Amniotic stem cell (primary cell): ENCODE data around the gene NPY4R2.
"Not testable (repeated sequence)": the region's sequence is repeated elsewhere in the genome, so short reads cannot be mapped to it uniquely, and the experiment has no call there.

Source experiments
- DNase-seq: peaks from one replicate; lab custom pipeline; 2025; lab: John Stamatoyannopoulos, UW

The NPY4R2 gene, protein sequence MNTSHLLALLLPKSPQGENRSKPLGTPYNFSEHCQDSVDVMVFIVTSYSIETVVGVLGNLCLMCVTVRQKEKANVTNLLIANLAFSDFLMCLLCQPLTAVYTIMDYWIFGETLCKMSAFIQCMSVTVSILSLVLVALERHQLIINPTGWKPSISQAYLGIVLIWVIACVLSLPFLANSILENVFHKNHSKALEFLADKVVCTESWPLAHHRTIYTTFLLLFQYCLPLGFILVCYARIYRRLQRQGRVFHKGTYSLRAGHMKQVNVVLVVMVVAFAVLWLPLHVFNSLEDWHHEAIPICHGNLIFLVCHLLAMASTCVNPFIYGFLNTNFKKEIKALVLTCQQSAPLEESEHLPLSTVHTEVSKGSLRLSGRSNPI

DNA sequence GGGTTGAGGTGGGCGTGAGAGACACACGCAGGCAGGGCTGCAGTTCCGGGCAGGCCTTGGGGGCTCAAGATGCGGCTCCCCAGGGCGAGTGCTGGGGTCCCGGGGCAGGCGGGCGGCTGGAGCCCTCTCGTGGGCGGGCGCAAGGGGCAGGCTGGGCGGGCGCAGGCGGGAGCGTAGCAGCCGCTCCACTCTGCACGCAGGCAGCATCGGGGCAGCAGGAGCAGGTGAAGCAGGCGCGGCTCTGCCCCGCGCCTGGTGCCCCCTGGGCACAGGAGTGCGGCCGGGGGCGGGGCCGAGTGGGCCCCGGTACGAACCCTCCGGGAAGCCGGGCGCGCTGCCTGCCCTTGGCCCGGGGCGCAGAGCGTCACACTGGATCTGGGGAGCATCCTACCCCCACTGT, at the start of gene NPY4R2:
NPY4R2 (plus strand) TSS at position 188 of the 400 bp plus-strand sequence. CDS start 3,326 bp downstream, outside the sequence.
- not testable (repeated sequence) for DNase-seq

DNA sequence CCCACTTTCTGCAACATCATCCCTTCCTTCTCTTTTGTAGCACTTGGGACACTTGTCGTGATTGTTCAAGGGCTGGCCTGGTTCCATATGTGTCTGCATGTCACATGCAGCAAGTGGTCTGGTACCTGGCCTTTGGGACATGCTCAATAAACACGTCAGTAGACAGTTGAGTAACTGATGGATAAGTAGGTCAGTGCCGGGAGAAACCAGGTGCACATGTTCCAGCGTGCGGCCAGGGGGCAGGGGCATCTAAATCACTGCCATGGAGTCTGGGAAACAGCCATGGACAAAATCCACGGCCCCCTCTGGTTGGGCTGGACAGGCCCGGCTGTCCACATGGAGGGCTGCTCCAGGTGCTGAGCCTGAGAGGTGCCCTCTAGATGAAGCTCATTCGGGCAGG, 47.6 kb upstream of the NPY4R2 start:
- not testable (repeated sequence) for DNase-seq

DNA sequence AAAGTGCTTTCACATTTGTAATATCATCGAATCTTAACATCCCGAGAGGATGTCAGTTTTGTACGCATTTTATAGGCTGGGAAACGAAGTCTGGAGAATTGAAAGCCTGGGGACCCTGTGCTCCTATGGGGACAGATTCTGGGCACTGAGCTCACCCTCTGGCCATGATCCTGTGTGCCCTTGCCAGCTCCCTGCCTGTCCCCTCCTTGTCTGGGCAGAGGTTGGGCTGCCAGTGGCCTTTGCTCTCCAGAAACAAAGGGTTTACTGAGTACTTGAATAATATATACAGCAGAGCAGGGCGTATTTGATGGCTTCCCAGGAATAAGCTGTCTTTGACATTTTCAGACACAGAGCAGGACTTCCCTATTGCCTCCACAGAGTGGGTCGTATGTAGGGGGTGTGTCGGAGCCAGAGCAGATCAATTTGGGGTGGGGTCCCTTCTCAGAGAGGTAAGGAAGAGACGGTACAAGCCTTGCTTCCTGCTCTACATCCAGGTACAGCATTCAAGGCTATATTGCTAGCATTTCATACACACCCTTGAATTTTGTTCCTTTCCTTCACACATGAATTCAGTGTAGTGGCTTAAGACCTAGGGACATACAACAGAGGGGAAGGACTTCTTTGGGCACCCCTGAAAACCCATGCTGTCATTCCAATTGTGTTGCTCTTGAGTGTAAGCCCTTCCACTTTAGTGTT, 46.8 kb upstream of the NPY4R2 start:
- not testable (repeated sequence) for DNase-seq

DNA sequence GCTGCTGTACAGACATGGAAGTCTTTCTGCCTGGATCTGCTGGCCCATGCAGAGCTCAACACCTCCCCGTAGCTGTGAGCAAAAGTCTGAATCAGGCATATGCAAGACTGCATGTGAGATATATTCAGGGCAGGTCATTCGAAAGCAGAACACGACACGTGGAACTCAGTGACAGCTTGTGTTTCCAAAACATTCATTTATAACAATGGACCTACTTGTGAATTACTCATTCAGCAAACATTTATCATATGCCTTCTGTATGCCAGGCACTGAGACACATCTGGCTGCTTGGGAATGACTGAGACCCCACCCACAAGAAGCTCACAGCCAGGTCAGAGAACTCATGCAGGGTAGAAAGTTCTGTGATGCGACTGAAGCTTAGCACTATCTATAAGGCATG, 46.2 kb upstream of the NPY4R2 start:
- not testable (repeated sequence) for DNase-seq

DNA sequence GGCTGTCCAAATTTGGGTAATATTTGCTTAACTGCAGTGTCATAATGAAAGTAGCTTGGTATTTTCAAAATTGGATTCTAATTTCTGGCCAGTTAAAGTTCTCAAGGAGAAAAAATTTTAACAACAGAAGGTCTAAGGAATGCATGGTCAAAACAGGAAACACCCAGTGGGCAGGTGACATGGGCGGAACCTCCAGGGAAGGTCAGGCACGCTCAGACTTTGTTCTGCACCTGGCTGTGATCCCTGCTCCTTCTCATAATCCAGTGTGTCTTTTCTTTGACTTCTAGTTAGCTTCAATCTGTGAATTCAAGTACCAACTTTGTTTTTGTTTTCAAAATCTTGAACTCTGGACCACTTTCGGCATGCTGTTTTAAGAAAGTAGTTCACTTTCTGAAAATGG, 34.2 kb upstream of the NPY4R2 start:
- not testable (repeated sequence) for DNase-seq

DNA sequence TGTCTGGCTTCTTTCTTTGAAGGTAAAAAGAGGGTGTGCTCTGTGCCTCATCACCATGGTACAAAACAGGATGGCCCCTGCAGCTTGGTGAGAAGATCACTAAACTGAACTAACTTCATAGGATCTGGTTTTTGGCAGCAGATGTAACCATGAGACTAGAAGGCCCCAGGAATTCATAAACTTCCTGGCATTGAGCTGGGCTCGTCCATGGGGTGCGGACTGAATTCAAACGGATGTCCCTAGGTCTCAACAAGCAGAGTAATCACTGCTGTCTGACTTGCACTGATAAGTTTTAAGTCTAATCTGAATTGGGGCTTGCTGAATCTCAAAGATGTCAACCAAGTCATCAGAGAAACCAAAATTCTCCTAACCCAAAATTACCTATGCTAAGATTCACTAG, 33.5 kb upstream of the NPY4R2 start:
- DNase-seq: not testable (repeated sequence)

DNA sequence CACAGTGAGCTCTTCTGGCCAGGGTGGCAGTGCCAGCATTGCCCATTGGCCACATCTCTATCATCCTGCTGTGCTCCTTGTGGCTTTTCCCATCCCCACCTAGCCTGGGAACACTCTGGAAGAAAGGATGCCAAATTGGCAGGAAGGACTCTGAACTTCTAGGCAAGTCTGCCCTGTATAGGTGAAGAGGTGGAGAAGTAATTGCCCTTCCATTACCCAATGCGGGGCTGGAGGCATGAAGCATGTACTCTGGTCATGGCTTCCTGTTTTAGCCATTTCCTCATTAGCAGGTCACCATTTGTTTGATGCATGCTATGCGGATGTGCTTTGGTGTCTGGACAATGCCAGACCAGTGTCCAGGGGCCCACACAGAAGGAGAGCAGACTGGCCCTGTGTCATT, 32.1 kb upstream of the NPY4R2 start:
- DNase-seq: not testable (repeated sequence)

DNA sequence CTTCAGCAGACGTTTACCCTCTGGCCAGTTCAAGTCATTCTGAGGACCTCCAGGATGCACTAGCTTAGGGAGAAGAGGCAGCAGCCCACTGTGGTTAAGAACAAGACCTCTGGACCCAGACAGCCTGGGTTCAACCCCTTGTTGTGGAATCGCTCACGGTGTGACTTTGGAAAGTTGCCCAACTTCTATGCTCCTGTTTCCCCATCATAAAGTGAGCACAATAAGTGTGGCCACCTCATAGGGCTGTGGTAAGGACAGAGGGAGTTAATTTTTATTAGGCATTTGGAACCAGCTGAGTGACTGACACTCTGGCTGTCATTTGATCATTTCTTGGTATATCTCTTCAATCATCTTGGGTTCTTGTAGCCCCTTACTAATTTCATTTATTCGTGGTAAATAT, 31.6 kb upstream of the NPY4R2 start:
- DNase-seq: not testable (repeated sequence)

DNA sequence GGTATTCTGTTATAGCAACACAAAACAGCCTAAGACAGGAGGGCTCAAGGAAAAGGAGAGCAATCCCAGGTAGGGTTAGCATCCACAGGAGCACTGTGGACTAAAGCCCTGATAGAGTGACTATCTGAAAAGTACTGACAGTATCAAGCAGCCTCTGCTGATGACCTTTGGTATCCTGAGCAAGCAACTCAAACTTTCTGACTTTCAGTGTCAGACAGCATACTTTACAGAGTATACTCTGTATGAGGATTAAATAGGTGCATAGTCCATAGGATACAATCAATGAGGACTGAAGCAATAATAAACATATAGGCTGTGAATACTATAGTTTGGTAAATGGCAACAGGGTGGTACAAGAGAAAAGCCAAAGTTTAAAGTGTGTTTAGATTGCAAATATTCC, 27.7 kb upstream of the NPY4R2 start:
- DNase-seq: not testable (repeated sequence)

DNA sequence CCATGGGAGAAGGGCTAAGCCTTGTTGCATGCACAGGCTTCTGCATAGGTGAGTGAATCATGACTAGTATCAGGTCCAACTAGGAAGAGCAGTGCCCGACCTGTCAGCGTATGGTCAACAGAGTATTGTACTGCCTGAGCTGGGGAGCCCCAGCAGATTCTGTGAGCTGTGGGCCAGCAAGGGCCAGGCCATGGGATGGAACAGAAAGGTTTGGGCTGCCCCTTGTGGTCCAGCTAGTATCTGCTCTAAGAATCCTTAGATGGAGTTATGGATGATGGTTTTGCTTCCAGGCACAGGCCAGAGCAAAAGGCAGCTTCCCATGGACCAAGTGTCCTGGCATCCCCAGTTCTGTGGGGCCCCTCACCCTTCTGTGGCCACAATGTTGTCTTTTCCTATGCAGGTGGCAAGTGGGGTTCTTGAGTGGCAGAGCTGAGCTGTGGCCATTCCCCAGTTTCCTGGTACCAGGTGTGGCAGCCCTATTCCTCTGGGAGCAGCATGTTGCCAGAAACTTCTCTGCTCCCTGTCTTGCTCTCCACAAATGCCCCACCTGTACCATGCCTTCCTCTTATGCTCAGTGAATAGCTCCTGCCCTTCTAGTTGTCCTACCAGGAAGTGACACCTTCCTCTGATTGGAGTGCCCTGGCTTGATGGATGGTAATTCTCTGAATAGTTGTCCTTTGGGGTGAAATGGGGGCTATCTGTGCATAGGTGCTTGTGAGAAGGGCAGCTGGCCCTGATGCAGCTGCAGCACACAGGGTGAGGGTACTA, 25.8 kb upstream of the NPY4R2 start:
- DNase-seq: not testable (repeated sequence)

DNA sequence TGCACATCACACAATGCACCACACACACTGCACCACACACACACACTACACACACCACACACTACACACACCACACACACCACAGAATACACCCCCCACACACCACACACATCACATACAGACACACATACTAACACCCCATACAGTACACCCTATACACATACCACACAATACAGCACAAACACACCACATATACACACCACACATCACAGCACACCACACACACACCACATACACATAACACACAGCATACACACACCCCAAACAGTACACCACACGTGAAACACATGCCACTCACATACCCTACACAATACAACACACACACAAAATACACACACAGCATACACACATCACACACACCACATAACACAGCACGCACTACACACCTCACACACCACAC, 23.9 kb upstream of the NPY4R2 start:
- not testable (repeated sequence) for DNase-seq

DNA sequence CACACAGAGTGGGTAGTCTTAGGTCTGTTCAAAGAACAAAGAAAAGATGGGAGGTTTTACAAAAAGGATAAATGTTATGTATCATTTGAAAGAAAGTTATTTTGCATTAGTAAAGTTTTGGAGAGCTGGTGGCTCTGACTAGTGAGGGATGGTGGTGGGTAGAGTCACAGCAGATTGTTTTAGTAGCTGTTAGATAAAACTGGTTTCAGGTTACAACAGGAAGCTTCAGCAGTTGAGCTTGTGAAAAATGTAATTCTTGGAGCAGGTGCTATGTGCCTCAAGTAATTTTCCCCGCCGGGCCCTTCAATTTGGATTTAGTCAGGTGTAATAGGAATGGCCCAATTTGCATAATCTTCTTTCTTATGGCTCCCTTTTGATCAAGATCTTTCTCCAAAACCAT, 20.6 kb upstream of the NPY4R2 start:
- DNase-seq: not testable (repeated sequence)

DNA sequence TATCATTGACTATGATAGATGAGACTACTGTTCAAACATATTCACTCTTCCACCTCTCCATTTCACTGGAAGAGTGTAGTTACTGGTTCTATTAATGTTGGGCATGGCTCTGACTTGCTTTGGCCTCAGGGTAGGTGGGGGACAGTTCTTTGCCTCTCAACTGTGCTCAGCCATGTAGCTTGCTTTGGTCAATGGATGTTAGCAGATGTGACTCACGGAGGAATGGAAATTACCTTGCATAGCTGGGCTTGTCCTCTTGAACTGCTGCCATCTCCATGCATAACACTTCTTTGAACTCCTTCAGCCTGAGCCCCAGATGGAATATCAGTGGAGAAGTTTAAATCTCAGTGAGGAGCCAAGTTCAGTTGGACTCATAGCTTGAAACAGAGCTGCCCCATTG, 9.1 kb upstream of the NPY4R2 start:
- not testable (repeated sequence) for DNase-seq

DNA sequence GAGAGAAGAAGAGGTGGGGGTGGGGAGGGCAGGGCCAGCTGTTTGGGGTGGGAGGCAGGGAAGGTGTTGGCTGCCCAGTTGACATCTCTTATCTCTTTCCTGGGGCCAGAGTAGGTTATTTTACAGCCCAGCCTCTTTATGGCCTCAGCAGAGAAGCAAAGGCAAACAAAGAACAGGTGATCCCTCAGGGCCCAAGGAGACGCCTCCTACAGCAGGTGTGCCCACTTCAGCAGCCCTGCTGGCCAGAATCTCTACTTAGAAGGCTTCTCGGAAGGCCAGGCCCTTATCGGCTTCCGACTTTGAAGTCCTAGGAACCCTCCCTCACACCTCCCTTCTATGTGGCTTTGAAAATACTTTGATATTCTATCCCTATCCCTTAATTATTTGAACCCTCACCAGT, 8.0 kb upstream of the NPY4R2 start:
- DNase-seq: not testable (repeated sequence)

DNA sequence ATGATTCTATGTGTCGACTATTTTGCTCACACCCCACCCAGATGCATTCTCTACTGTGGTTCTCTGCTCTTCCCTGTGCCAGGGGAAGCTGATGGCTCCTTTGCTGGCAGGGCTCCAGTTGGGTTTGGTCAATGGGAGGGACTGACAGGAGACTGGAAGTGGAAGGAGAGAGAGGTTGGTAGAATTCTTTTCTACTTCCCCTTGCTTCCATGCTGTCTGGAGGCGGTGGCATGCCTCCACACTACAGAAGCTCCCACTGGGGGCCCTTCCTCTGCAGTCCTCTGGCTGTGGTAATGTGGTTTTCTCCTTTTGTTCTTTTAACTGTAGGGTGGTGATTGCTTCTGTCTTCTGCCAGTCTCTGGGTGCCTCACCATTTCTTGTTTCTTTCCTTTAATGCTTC, 4.4 kb upstream of the NPY4R2 start:
- not testable (repeated sequence) for DNase-seq

DNA sequence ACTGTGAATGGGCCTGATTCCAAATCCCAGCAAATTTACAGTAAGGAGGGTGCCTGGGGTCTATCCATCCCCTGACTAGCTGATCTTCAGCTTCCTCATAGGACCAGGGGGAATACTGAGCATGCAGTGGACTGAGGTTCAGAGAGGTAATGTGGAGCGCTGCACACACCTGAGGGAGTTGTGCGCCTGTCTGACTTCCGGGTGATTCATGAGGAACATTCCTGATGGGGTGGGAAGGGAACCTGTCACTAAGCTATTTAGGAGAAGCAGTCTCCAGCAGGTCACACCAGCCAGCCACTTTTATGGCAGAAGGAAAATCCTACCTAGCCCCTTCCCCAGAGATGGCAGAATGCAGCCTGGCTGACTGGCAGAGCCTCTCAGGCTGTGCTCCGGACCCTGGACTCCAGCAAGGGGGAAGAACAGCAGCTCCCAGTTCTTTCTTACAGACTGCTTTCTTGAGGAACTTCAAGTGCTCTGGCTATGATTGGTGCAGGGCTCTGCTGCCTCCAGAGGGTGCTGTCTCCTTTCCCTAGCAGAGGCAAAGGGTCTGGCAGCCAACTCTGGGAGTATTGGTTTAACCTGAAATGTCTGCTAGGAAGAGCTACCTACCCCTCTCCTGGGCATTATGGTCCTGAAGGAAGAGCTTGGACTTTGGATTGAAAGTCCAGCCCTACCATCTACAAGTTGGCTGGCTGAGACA, 2.5 kb upstream of the NPY4R2 start:
- not testable (repeated sequence) for DNase-seq

DNA sequence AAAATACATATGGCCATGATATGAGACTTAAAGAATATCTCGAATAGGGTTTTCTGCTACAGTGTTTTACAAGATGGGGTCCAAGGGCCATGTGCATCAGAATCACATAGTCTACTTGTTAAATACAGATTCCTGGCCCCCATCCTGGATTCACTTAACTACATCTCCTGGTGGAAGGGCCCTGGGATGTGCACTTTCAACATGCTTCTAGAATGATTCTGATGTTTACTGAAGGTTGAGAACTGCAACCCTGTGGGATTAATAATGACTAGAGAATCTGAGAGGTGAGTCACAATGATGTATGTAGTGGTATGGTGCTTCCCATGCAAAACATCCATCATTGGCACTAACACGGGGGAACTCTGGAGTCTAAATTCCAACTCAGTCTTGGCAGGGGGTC, 2.1 kb downstream of the NPY4R2 start:
- not testable (repeated sequence) for DNase-seq

DNA sequence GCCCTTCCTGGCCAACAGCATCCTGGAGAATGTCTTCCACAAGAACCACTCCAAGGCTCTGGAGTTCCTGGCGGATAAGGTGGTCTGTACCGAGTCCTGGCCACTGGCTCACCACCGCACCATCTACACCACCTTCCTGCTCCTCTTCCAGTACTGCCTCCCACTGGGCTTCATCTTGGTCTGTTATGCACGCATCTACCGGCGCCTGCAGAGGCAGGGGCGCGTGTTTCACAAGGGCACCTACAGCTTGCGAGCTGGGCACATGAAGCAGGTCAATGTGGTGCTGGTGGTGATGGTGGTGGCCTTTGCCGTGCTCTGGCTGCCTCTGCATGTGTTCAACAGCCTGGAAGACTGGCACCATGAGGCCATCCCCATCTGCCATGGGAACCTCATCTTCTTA, 4.0 kb downstream of the NPY4R2 start:
- not testable (repeated sequence) for DNase-seq

DNA sequence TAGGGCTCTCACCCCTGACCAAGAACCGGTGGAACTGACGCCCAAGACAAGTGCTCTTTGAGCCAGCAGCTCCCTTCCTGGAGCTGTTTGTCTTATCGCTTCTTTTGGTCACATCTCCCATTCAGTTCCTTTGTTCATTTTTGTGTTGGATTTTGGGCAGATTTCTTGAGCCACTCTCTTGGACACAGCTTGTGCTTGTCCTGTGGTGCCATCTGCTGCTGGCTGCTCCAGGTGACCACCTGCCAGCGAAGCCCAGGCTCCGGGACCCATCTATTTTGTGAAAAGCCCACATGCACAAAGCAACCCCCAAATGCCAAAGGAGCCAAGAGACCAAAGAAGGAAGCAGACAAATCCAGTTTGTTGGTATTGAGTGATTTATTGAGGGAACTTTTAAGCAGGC, 6.2 kb downstream of the NPY4R2 start:
- DNase-seq: not testable (repeated sequence)

DNA sequence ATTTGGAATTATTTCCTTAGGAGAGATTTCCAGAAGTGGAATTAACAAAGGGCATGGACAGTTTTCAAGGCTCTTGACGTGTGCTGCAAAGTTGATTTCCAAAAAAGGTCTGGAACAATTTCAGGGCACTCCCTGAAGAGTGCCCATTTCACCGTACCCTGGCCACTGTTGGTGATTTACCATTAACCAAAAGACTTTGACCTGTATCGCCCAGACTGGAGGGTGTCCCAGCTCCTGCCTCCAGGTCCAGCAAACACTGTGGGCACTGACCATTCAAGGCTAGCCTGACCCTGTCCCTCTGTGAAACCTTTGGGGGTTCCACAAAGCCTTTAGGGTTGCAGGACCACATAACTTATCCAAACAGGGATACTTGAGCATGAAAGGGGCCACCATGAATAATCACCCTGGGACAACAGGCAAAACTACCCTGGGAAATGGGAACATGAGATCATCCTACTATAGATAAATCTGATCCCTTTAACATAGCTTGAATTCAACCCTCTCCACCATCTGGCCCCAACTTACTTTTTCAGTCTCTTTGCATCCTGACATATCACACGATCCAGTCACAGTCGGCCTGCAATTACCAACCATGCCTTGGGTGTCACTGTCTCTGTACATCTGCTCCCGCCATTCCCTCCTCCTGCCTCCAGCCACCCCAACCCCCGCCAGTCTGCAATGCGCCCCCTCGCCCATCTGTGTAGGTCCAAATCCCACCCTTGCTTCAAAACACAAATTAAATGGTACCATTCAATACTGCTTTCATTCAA, 8.9 kb downstream of the NPY4R2 start:
- not testable (repeated sequence) for DNase-seq

DNA sequence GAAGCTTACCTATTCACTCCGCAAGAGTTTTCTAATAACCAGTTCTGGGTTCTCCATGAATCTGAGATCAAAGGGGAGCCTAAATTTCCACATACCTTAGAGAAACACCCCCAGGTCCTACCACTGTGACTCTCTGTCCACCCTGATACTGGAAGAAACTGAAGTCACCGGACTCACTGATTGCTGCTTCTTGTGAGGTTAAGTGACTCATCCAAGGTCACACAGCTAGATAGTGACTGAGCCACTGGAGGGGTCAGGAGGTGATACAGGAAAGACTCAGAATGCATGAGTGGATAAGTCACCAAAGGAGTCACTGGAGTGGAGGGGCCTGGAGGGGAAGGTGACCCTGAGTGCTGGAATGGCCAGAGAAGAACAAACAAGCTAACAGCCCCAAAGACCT, 9.8 kb downstream of the NPY4R2 start:
- not testable (repeated sequence) for DNase-seq
